Prostate gland (tissue), 2 donors: Measurements from ENCODE around the gene DGKZ. TPM values are rescaled to one million over a fixed set of nuclear protein-coding genes. Genes with fewer than 3 reads are reported as not detected.

Experiments
- DNase-seq: peaks from one replicate; pipeline ENCODE4 v3.0.0-alpha.2; 2019; ENCODE audit warnings: low spot score
- H3K27ac ChIP-seq, 2 donors: fragments of 200-600 bp; sonication (generic); 2 replicates each; pipeline ENCODE4 v1.5.1; 2017 to 2019
- H3K27me3 ChIP-seq: fragments of 200-600 bp; sonication (generic); replicated peaks from 2 replicates; pipeline ENCODE4 v1.5.1; 2019; ENCODE audit not compliant: insufficient read depth
- H3K36me3 ChIP-seq, 2 donors: fragments of 200-600 bp; sonication (generic); 1 replicate in 1 of 2; 2 replicates in 1 of 2; pipeline versions ENCODE4 v1.5.1 to v1.8.1; 2017 to 2019
- H3K4me1 ChIP-seq: fragments of 200-600 bp; sonication (generic); replicated peaks from 2 replicates; pipeline ENCODE4 v1.5.1; 2019
- H3K4me3 ChIP-seq, 2 donors: fragments of 200-600 bp; sonication (generic); 2 replicates each; pipeline ENCODE4 v1.5.1; 2017 to 2019
- H3K9me3 ChIP-seq: fragments of 200-600 bp; sonication (generic); 2 replicates; pipeline ENCODE4 v1.5.1; 2017
- POLR2A ChIP-seq: fragments of 450-650 bp; IDR thresholded peaks from one replicate; pipeline ENCODE4 v1.6.1; 2016; ENCODE audit warnings: antibody characterized with exemption, mild to moderate bottlenecking
- POLR2AphosphoS5 ChIP-seq: sonication (generic); formaldehyde crosslinking; IDR thresholded peaks from one replicate; pipeline ENCODE4 v1.6.1; 2017; ENCODE audit warnings: antibody characterized with exemption
- WGBS: methylation state at CpG from one replicate; pipeline ENCODE4 v1.1.5; 2018; 5-methylcytosine and 5-hydroxymethylcytosine counted together
- intact Hi-C: fragments of 100-400 bp; cut with DNase I; formaldehyde crosslinking; loops from one replicate; pipeline ENCODE4 v1.14.2; 2022
- total RNA-seq, 2 donors: library from RNA; depleted of rRNA; stranded (reverse); fragments of >200 nt; gene quantifications; one replicate each; pipeline ENCODE4 v1.1.0, GENCODE V29; 2016
- TF ChIP-seq, protein P1 (sequence below), 4 experiments: fragments of 200-600 bp in 2 of 4; fragments of 450-650 bp in 2 of 4; sonication (generic) in 2 of 4; IDR thresholded peaks; 1 replicate in 3 of 4; 2 replicates in 1 of 4; pipeline ENCODE4 v1.5.1; 2016 to 2019; ENCODE audit warnings: antibody characterized with exemption in 4 of 4, mild to moderate bottlenecking in 2 of 4, moderate library complexity in 2 of 4

The DGKZ gene
- total RNA-seq, 2 donors from 2014 or later = 53.6 to 95.0 TPM

- peak; percentile 80 for DNase-seq
- H3K9me3 ChIP-seq = no peaks in the 10 kb centered on the region
- peak; percentile 82 for TF ChIP-seq POLR2AphosphoS5
- TF ChIP-seq, protein P1, sequence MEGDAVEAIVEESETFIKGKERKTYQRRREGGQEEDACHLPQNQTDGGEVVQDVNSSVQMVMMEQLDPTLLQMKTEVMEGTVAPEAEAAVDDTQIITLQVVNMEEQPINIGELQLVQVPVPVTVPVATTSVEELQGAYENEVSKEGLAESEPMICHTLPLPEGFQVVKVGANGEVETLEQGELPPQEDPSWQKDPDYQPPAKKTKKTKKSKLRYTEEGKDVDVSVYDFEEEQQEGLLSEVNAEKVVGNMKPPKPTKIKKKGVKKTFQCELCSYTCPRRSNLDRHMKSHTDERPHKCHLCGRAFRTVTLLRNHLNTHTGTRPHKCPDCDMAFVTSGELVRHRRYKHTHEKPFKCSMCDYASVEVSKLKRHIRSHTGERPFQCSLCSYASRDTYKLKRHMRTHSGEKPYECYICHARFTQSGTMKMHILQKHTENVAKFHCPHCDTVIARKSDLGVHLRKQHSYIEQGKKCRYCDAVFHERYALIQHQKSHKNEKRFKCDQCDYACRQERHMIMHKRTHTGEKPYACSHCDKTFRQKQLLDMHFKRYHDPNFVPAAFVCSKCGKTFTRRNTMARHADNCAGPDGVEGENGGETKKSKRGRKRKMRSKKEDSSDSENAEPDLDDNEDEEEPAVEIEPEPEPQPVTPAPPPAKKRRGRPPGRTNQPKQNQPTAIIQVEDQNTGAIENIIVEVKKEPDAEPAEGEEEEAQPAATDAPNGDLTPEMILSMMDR (IDR thresholded peaks at IDR 0.05) = no peak
- no peak overlapping the region for H3K4me3 ChIP-seq
- intact Hi-C loops = no loop called here
- H3K36me3 ChIP-seq = no peaks in the 10 kb centered on the region
- WGBS = 61% methylated on average over 11 of the region's 11 CpGs
- no peaks in the 10 kb centered on the region for H3K27me3 ChIP-seq
- H3K27ac ChIP-seq = peak overlapping the region; percentile 34 to 51
- peaks cover 10% of the 10 kb centered on the region for H3K4me1 ChIP-seq
Measured at GRCh38 chr11:46357483-46357936, 10.2 kb downstream of the DGKZ start.

DNA sequence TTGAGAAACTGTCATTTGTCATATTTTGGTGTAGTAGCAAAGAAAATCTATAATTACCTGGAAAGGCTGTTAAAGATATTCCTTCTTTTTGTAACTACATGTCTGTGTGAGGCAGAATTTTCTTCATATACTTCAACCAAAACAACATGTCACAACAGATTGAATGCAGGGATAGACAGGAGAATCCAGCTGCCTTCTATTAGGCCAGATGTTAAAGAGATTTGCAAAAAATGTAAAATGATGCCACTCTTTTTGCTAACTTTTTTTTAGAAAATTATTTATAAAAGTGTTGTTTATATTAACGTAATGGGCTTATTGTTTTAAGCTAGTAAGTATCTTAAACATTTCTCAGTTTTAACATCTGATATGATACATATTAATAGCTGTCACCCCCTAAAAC lies 12.7 kb downstream of the DGKZ start:
- TF ChIP-seq POLR2A = no peak
- Histone ChIP-seq H3K9me3 (no peaks in the 10 kb centered on the region), H3K27ac (no peak overlapping the region), H3K36me3 (no peaks in the 10 kb centered on the region), H3K27me3 (no peaks in the 10 kb centered on the region), H3K4me1 (peaks cover 10% of the 10 kb centered on the region), H3K4me3 (no peak overlapping the region)
- intact Hi-C loops = no loop called here
- DNase-seq = no peak
- WGBS = 61% methylated on average over 1 of the region's 1 CpG

DNA sequence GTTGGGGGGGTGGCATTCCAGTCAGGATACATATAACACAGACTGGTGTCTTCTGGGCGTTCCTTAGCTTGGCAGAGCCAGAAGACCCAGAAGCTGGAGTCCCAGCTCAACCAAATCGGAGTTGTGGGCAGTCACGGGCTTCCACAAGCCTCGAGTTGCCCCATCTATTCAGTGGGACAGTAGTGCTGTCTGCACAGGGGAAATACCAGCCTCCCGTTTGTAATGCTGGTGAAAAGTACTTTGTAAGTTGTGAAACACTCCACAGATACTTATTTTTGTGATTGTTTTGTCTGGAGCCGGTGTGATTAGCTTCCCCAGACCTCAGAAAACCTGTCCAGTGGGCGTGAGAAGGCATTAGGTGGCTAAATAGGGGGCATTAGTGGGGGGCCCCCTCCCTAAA lies 13.6 kb downstream of the DGKZ start:
- intact Hi-C loops = no loop called here
- Histone ChIP-seq H3K4me3 (peak overlapping the region; percentile 6 to 24), H3K4me1 (peaks cover 10% of the 10 kb centered on the region), H3K27me3 (no peaks in the 10 kb centered on the region), H3K27ac (peak overlapping the region; percentile 72 to 77), H3K36me3 (no peaks in the 10 kb centered on the region), H3K9me3 (no peaks in the 10 kb centered on the region)
- TF ChIP-seq, protein P1 (IDR thresholded peaks at IDR 0.05) = no peak
- no peak for TF ChIP-seq POLR2A
- TF ChIP-seq POLR2AphosphoS5 = no peak
- DNase-seq = no peak
- 55% methylated on average over 7 of the region's 7 CpGs for WGBS

- H3K4me1 ChIP-seq = peaks cover 10% of the 10 kb centered on the region
- no peaks in the 10 kb centered on the region for H3K36me3 ChIP-seq
- H3K4me3 ChIP-seq = peak overlapping the region; percentile 6 to 24
- H3K27me3 ChIP-seq = no peaks in the 10 kb centered on the region
- H3K27ac ChIP-seq = peak overlapping the region; percentile 72 to 77
- intact Hi-C loops = no loop called here
- WGBS = 7% methylated on average over 26 of the region's 26 CpGs
- DNase-seq = no peak
- no peaks in the 10 kb centered on the region for H3K9me3 ChIP-seq
- TF ChIP-seq, protein P1 (IDR thresholded peaks at IDR 0.05) = no peak
- TF ChIP-seq POLR2A = no peak
Measured at GRCh38 chr11:46361283-46362155, 14.3 kb downstream of the DGKZ start.

GRCh38 chr11:46362156-46363030 lies 15.1 kb downstream of the DGKZ start:
- Histone ChIP-seq H3K9me3 (no peaks in the 10 kb centered on the region), H3K27me3 (no peaks in the 10 kb centered on the region), H3K4me3 (no peak overlapping the region), H3K27ac (peak overlapping the region; percentile 72 to 77), H3K4me1 (peaks cover 10% of the 10 kb centered on the region), H3K36me3 (no peaks in the 10 kb centered on the region)
- TF ChIP-seq, protein P1 (IDR thresholded peaks at IDR 0.05) = no peak
- TF ChIP-seq POLR2A (no peak), POLR2AphosphoS5 (no peak)
- 85% methylated on average over 20 of the region's 20 CpGs for WGBS
- DNase-seq = no peak
- intact Hi-C loops = no loop called here
